Naive thymus-derived CD4-positive, alpha-beta T cell (primary cell): ENCODE data around the gene DCUN1D4. TPM values are rescaled to one million over a fixed set of nuclear protein-coding genes. Genes with fewer than 3 reads are reported as not detected.
"Not testable (repeated sequence)": the region's sequence is repeated elsewhere in the genome, so short reads cannot be mapped to it uniquely, and the experiment has no call there.

ENCODE experiments used
- ATAC-seq: fragments of 150-1000 bp; cut with Tn5 transposase; 2 replicates; pipeline ENCODE4 v1.10.0; 2021; ENCODE audit warnings: mild to moderate bottlenecking, moderate library complexity
- CTCF ChIA-PET: fragments of 350-600 bp; sonication (Branson Sonifier 250); formaldehyde crosslinking; loops from one replicate; lab custom pipeline; 2021; ENCODE audit warnings: antibody characterized with exemption; lab: Charles Lee
- POLR2A ChIA-PET: fragments of 350-600 bp; sonication (Branson Sonifier 250); formaldehyde crosslinking; loops from one replicate; lab custom pipeline; 2021; ENCODE audit warnings: antibody characterized with exemption, inconsistent platforms; lab: Charles Lee
- DNase-seq, 9 donors: peaks; one replicate each; pipeline versions ENCODE4 v3.0.0 to v3.0.0-alpha.2; 2020 to 2022; ENCODE audit warnings: mixed read lengths in 1 of 9
- H3K27ac ChIP-seq: one replicate; pipeline ENCODE4 v1.7.0; 2013; ENCODE audit warnings: mild to moderate bottlenecking, low read depth, low read length, moderate library complexity
- H3K27me3 ChIP-seq, 2 donors: one replicate each; pipeline ENCODE4 v1.7.0; 2013; ENCODE audit warnings: low read length in 2 of 2, mild to moderate bottlenecking in 2 of 2, moderate library complexity in 2 of 2; ENCODE audit not compliant: control insufficient read depth in 2 of 2, insufficient read depth in 2 of 2
- H3K36me3 ChIP-seq, 3 experiments: 1 replicate in 2 of 3; 2 replicates in 1 of 3; pipeline ENCODE4 v1.7.0; 2013; ENCODE audit warnings: low read length in 3 of 3, mild to moderate bottlenecking in 3 of 3, moderate library complexity in 1 of 3; ENCODE audit not compliant: insufficient read depth in 3 of 3, control insufficient read depth in 2 of 3
- H3K4me1 ChIP-seq, 2 donors: one replicate each; pipeline ENCODE4 v1.7.0; 2013; ENCODE audit warnings: low read length in 2 of 2, mild to moderate bottlenecking in 2 of 2, moderate library complexity in 1 of 2; ENCODE audit not compliant: control insufficient read depth in 2 of 2, insufficient read depth in 2 of 2
- H3K4me3 ChIP-seq: 2 replicates; pipeline ENCODE4 v1.7.0; 2013; ENCODE audit warnings: mild to moderate bottlenecking, low read length
- H3K9me3 ChIP-seq, 3 experiments: 1 replicate in 2 of 3; 2 replicates in 1 of 3; pipeline ENCODE4 v1.7.0; 2013; ENCODE audit warnings: low read length in 3 of 3; ENCODE audit not compliant: control insufficient read depth in 2 of 3
- H3K27ac Mint-ChIP-seq, 9 donors: one replicate each; pipeline ENCODE4 v1.8.0; 2020 to 2022; ENCODE audit warnings: mixed read lengths in 9 of 9, mild to moderate bottlenecking in 8 of 9, moderate library complexity in 5 of 9, inconsistent platforms in 2 of 9
- H3K27me3 Mint-ChIP-seq, 5 donors: one replicate each; pipeline ENCODE4 v1.8.0; 2021 to 2022; ENCODE audit warnings: mixed read lengths in 5 of 5, mild to moderate bottlenecking in 1 of 5
- H3K36me3 Mint-ChIP-seq, 5 donors: one replicate each; pipeline ENCODE4 v1.8.0; 2020 to 2022; ENCODE audit warnings: mixed read lengths in 5 of 5, mild to moderate bottlenecking in 3 of 5, inconsistent platforms in 1 of 5
- H3K4me1 Mint-ChIP-seq, 7 donors: one replicate each; pipeline ENCODE4 v1.8.0; 2020 to 2022; ENCODE audit warnings: mixed read lengths in 7 of 7, mild to moderate bottlenecking in 3 of 7, inconsistent platforms in 1 of 7
- H3K4me3 Mint-ChIP-seq, 10 donors: one replicate each; pipeline ENCODE4 v1.8.0; 2020 to 2022; ENCODE audit warnings: mild to moderate bottlenecking in 10 of 10, mixed read lengths in 10 of 10, moderate library complexity in 6 of 10, inconsistent platforms in 2 of 10
- H3K9me3 Mint-ChIP-seq, 11 donors: one replicate each; pipeline ENCODE4 v1.8.0; 2020 to 2022; ENCODE audit warnings: mixed read lengths in 11 of 11, mild to moderate bottlenecking in 4 of 11, inconsistent platforms in 1 of 11, moderate library complexity in 1 of 11
- intact Hi-C, 2 donors: fragments of 100-400 bp; cut with micrococcal nuclease; formaldehyde crosslinking; loops; one replicate each; pipeline ENCODE4 v1.15.1; 2023
- polyA plus RNA-seq, 2 donors: library from polyadenylated mRNA; unstranded; fragments of 300-500 nt; fragmentation: Illumina TruSeq; gene quantifications; one replicate each; pipeline ENCODE4 v1.2.3, GENCODE V29; 2021
- total RNA-seq, 6 experiments: library from RNA in 5 of 6; stranded (reverse) in 5 of 6; gene quantifications; 1 replicate in 5 of 6; 2 replicates in 1 of 6; pipeline ENCODE4 v1.2.3 and lab custom pipeline; 2021 to 2026

Gene DCUN1D4
- total and polyA plus RNA-seq, 7 experiments from 2014 or later = 15.4 to 60.7 (median 31.4) TPM

DNA sequence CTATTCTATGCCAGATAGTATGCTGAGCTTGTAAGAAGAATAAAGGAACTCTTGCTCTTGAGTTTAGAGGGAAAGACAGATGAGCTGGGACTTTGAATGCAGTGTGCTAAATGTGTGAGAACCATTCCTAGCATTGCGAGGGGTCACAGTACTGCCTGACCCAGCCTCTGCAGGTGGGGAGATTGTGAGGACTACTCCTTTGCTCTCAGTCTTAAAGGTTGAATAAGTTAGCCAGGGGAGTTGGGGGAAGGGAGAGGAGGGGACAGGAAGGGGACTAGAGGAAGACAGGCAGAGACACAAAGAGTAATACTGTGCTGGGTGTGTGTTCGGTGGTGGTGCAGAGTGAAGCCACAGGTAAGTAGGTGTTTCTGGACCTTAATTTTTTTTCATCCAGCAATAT lies 41.7 kb downstream of the DCUN1D4 start:
- intact Hi-C loops = no loop called here

DNA sequence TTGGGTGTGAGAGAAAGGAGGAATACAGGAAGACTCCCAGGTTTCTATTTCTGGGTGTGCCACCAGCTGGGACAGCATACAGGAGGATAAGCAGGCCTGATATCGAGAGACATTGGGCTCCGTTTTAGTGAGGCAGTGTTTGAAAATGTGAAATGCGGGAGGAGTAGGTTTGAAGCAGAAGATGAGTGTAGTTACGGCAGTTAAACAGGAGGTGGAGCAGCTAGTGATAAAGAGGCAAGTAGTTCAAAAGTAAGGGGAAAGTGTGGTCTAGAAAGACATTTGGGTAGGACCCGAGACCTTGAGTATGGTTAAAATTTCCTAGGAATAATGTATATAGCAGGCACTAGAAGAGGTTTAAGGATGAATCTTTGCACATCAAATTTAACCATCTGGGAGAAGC lies 42.4 kb downstream of the DCUN1D4 start:
- Histone ChIP-seq H3K27ac (no peak overlapping the region), H3K4me1 (no peaks in the 10 kb centered on the region), H3K9me3 (no peaks in the 10 kb centered on the region), H3K4me3 (no peak overlapping the region), H3K36me3 (peaks cover 0 to 20% (median 3%) of the 10 kb centered on the region in 3 experiments), H3K27me3 (no peaks in the 10 kb centered on the region)
- CTCF ChIA-PET = no interaction called here
- Mint-ChIP-seq H3K9me3 (no peaks in the 10 kb centered on the region), H3K27me3 (no peaks in the 10 kb centered on the region), H3K27ac (no peak overlapping the region), H3K36me3 (peaks cover 3 to 47% (median 24%) of the 10 kb centered on the region in 5 donors), H3K4me3 (no peak overlapping the region), H3K4me1 (peaks cover 0 to 17% (median 5%) of the 10 kb centered on the region in 7 donors)
- POLR2A ChIA-PET = no interaction called here
- intact Hi-C loops = no loop called here
- ATAC-seq = no peak
- DNase-seq = no peak

More for the DNA sequence above, 41.7 kb downstream of the DCUN1D4 start:
- Mint-ChIP-seq H3K4me1 (peaks cover 0 to 17% (median 5%) of the 10 kb centered on the region in 7 donors), H3K27me3 (no peaks in the 10 kb centered on the region), H3K36me3 (peaks cover 3 to 42% (median 24%) of the 10 kb centered on the region in 5 donors), H3K4me3 (no peak overlapping the region), H3K9me3 (peaks cover 0 to 2% (median 0%) of the 10 kb centered on the region in 11 donors), H3K27ac (peak overlapping the region in 2 of 9 donors; percentile 3 to 13)
- POLR2A ChIA-PET = no interaction called here
- DNase-seq (no peak), ATAC-seq (no peak)
- H3K4me1 ChIP-seq = no peaks in the 10 kb centered on the region
- no peaks in the 10 kb centered on the region for H3K27me3 ChIP-seq
- no peaks in the 10 kb centered on the region for H3K9me3 ChIP-seq
- H3K27ac ChIP-seq = no peak overlapping the region
- peaks cover 0 to 20% (median 3%) of the 10 kb centered on the region in 3 experiments for H3K36me3 ChIP-seq
- H3K4me3 ChIP-seq = no peak overlapping the region
- CTCF ChIA-PET = no interaction called here

- Histone ChIP-seq H3K27ac (no peak overlapping the region), H3K27me3 (no peaks in the 10 kb centered on the region), H3K4me1 (no peaks in the 10 kb centered on the region), H3K4me3 (no peak overlapping the region), H3K9me3 (no peaks in the 10 kb centered on the region), H3K36me3 (peaks cover 0 to 21% (median 3%) of the 10 kb centered on the region in 3 experiments)
- Mint-ChIP-seq H3K27ac (no peak overlapping the region), H3K27me3 (no peaks in the 10 kb centered on the region), H3K36me3 (peaks cover 0 to 50% (median 13%) of the 10 kb centered on the region in 5 donors), H3K4me1 (peaks cover 0 to 7% (median 0%) of the 10 kb centered on the region in 7 donors), H3K9me3 (no peaks in the 10 kb centered on the region), H3K4me3 (no peak overlapping the region)
- intact Hi-C loops = loop anchor here in 1 of 2 donors (10.0 kb wide), 1 partner anchor 1094 kb away; no protein-coding TSS in a partner anchor
- no peak for ATAC-seq
- ChIA-PET POLR2A (no interaction called here), CTCF (no interaction called here)
- no peak for DNase-seq
These were observed 47.8 kb downstream of the DCUN1D4 start for GRCh38 chr4:51890760-51891159.

GRCh38 chr4:51893402-51893801 lies 50.4 kb downstream of the DCUN1D4 start:
- H3K27me3 Mint-ChIP-seq, DNase-seq, H3K4me3 ChIP-seq, H3K27ac ChIP-seq, H3K4me1 ChIP-seq, H3K9me3 ChIP-seq, H3K27me3 ChIP-seq, H3K4me3 Mint-ChIP-seq, H3K36me3 ChIP-seq, ATAC-seq, H3K9me3 Mint-ChIP-seq, H3K27ac Mint-ChIP-seq, CTCF ChIA-PET, POLR2A ChIA-PET: not testable (repeated sequence)
- H3K36me3 Mint-ChIP-seq = peaks cover 0 to 48% (median 19%) of the 10 kb centered on the region in 5 donors
- peaks cover 0 to 15% (median 0%) of the 10 kb centered on the region in 7 donors for H3K4me1 Mint-ChIP-seq
- intact Hi-C loops = loop anchor here in 1 of 2 donors (10.0 kb wide), 1 partner anchor 1091 kb away; no protein-coding TSS in a partner anchor

- intact Hi-C loops = loop anchor here (2.0 to 10.0 kb wide), 4 partner anchors 51 to 1091 kb away; partner anchors contain the start of genes DCUN1D4 (in 1 of the 2) and USP46 (in 1 of the 2)
- H3K36me3 Mint-ChIP-seq = peaks cover 0 to 50% (median 26%) of the 10 kb centered on the region in 5 donors
These were observed 51.2 kb downstream of the DCUN1D4 start for GRCh38 chr4:51894059-51894645.

DNA sequence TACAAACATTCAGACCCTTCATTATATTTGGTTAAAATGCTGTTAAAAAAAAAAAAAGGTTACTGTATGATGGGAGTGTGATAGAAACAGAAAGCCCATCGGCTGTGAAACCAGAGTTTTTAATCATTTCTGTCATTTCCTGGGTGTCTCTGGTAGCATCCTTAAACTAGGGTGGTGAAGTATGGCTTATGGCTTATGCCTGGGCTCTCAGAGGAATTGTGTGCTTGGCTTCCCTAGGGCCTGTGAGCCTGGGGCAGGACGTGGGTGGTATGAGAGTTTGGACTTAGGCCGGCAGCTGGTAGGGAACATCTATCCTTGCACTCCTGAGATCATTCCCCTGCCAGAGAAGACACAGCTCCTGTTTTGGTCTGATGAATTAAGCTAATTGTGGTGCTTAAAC lies 52.2 kb downstream of the DCUN1D4 start:
- Mint-ChIP-seq H3K9me3 (no peaks in the 10 kb centered on the region), H3K36me3 (peaks cover 0 to 47% (median 30%) of the 10 kb centered on the region in 5 donors), H3K27ac (peak overlapping the region in 1 of 9 donors; percentile 7), H3K4me1 (peaks cover 0 to 15% (median 0%) of the 10 kb centered on the region in 7 donors), H3K27me3 (no peaks in the 10 kb centered on the region), H3K4me3 (no peak overlapping the region)
- Histone ChIP-seq H3K4me1 (no peaks in the 10 kb centered on the region), H3K36me3 (peaks cover 0 to 7% (median 0%) of the 10 kb centered on the region in 3 experiments), H3K27me3 (no peaks in the 10 kb centered on the region), H3K9me3 (no peaks in the 10 kb centered on the region), H3K4me3 (no peak overlapping the region), H3K27ac (no peak overlapping the region)
- ChIA-PET POLR2A (no interaction called here), CTCF (no interaction called here)
- ATAC-seq (no peak), DNase-seq (no peak)
- intact Hi-C loops = loop anchor here (1.0 to 10.0 kb wide), 7 partner anchors 51 to 1090 kb away; partner anchors contain the start of genes DCUN1D4 (in 1 of the 2) and USP46 (in 1 of the 2)

More at GRCh38 chr4:51894059-51894645, 51.2 kb downstream of the DCUN1D4 start:
- H3K27ac Mint-ChIP-seq = peak overlapping the region in 1 of 9 donors; percentile 48
- no peak overlapping the region for H3K4me3 ChIP-seq
- no peak for ATAC-seq
- ChIA-PET POLR2A (no interaction called here), CTCF (no interaction called here)
- no peak for DNase-seq
- H3K27ac ChIP-seq = no peak overlapping the region
- no peaks in the 10 kb centered on the region for H3K9me3 Mint-ChIP-seq
- no peaks in the 10 kb centered on the region for H3K27me3 Mint-ChIP-seq
- no peaks in the 10 kb centered on the region for H3K4me1 ChIP-seq
- H3K36me3 ChIP-seq = peaks cover 0 to 7% (median 0%) of the 10 kb centered on the region in 3 experiments
- peaks cover 0 to 15% (median 0%) of the 10 kb centered on the region in 7 donors for H3K4me1 Mint-ChIP-seq
- no peaks in the 10 kb centered on the region for H3K27me3 ChIP-seq
- H3K9me3 ChIP-seq = no peaks in the 10 kb centered on the region
- H3K4me3 Mint-ChIP-seq = no peak overlapping the region
